Neuronal stem cell (in vitro differentiated cells): Measurements from ENCODE around the gene ATP6V1F.

Experiments used
- DNase-seq: peaks from one replicate; pipeline ENCODE4 v3.0.0-alpha.2; 2013; ENCODE audit warnings: low spot score
- H2AFZ ChIP-seq: one replicate; pipeline ENCODE4 v1.6.1; 2013; ENCODE audit warnings: mild to moderate bottlenecking, low read length, inconsistent platforms
- H2AK5ac ChIP-seq: 2 replicates; pipeline ENCODE4 v1.6.1; 2013; ENCODE audit warnings: low read depth, mild to moderate bottlenecking, inconsistent platforms, low read length, moderate library complexity, mixed read lengths
- H2BK120ac ChIP-seq: 2 replicates; pipeline ENCODE4 v1.6.1; 2013; ENCODE audit warnings: low read depth, mild to moderate bottlenecking, inconsistent platforms, low read length, moderate library complexity, mixed read lengths
- H2BK12ac ChIP-seq: one replicate; pipeline ENCODE4 v1.6.1; 2013; ENCODE audit warnings: low read length, inconsistent platforms
- H2BK15ac ChIP-seq: 2 replicates; pipeline ENCODE4 v1.6.1; 2013; ENCODE audit warnings: mild to moderate bottlenecking, low read length, inconsistent platforms, mixed read lengths
- H2BK5ac ChIP-seq: one replicate; pipeline ENCODE4 v1.6.1; 2013; ENCODE audit warnings: inconsistent platforms, mild to moderate bottlenecking, low read length, moderate library complexity
- H3K14ac ChIP-seq: one replicate; pipeline ENCODE4 v1.6.1; 2013; ENCODE audit warnings: low read length, inconsistent platforms
- H3K18ac ChIP-seq: 2 replicates; pipeline ENCODE4 v1.6.1; 2013; ENCODE audit warnings: low read length, inconsistent platforms
- H3K23ac ChIP-seq: 2 replicates; pipeline ENCODE4 v1.6.1; 2013; ENCODE audit warnings: low read depth, mild to moderate bottlenecking, mixed read lengths, low read length, inconsistent platforms; ENCODE audit not compliant: poor library complexity
- H3K27ac ChIP-seq: replicated peaks from 3 replicates; pipeline ENCODE4 v1.5.1; 2013; ENCODE audit warnings: low read length, inconsistent platforms
- H3K27me3 ChIP-seq, 3 experiments: 2 replicates each; pipeline ENCODE4 v1.6.1; 2013; ENCODE audit warnings: low read length in 3 of 3, mild to moderate bottlenecking in 2 of 3, inconsistent platforms in 1 of 3, low read depth in 1 of 3, mixed read lengths in 1 of 3, moderate library complexity in 1 of 3; ENCODE audit not compliant: control insufficient read depth in 3 of 3, insufficient read depth in 3 of 3
- H3K36me3 ChIP-seq, 2 donors: replicated peaks in 1 of 2; 2 replicates each; pipeline ENCODE4 v1.6.1; 2013; ENCODE audit warnings: low read length in 2 of 2; ENCODE audit not compliant: control insufficient read depth in 2 of 2, insufficient read depth in 2 of 2
- H3K4ac ChIP-seq: 2 replicates; pipeline ENCODE4 v1.6.1; 2013; ENCODE audit warnings: inconsistent platforms, mild to moderate bottlenecking, low read length, moderate library complexity
- H3K4me1 ChIP-seq, 2 donors: 1 replicate in 1 of 2; 2 replicates in 1 of 2; pipeline ENCODE4 v1.6.1; 2013; ENCODE audit warnings: low read length in 2 of 2, low read depth in 1 of 2; ENCODE audit not compliant: control insufficient read depth in 2 of 2, insufficient read depth in 1 of 2
- H3K4me2 ChIP-seq: one replicate; pipeline ENCODE4 v1.6.1; 2013; ENCODE audit warnings: mild to moderate bottlenecking, low read length, inconsistent platforms; ENCODE audit not compliant: insufficient read depth, poor library complexity, severe bottlenecking
- H3K4me3 ChIP-seq, 2 donors: 2 replicates each; pipeline ENCODE4 v1.5.1; 2013; ENCODE audit warnings: low read length in 2 of 2, mild to moderate bottlenecking in 2 of 2, inconsistent platforms in 1 of 2, moderate library complexity in 1 of 2
- H3K79me1 ChIP-seq: one replicate; pipeline ENCODE4 v1.6.1; 2013; ENCODE audit warnings: low read depth, mild to moderate bottlenecking, inconsistent platforms, low read length, moderate library complexity
- H3K9ac ChIP-seq: one replicate; pipeline ENCODE4 v1.6.1; 2013; ENCODE audit warnings: mild to moderate bottlenecking, low read depth, low read length, inconsistent platforms; ENCODE audit not compliant: poor library complexity
- H3K9me3 ChIP-seq, 2 donors: replicated peaks in 1 of 2; 2 replicates each; pipeline versions ENCODE3 to v1.6.1; 2013; ENCODE audit warnings: low read length in 2 of 2, mild to moderate bottlenecking in 2 of 2, inconsistent platforms in 1 of 2, low read depth in 1 of 2, mixed read lengths in 1 of 2, moderate library complexity in 1 of 2; ENCODE audit not compliant: control insufficient read depth in 2 of 2, insufficient read depth in 1 of 2
- H4K8ac ChIP-seq: one replicate; pipeline ENCODE4 v1.6.1; 2013; ENCODE audit warnings: low read depth, mild to moderate bottlenecking, inconsistent platforms, low read length, moderate library complexity
- H4K91ac ChIP-seq: one replicate; pipeline ENCODE4 v1.6.1; 2013; ENCODE audit warnings: low read length, low read depth, mild to moderate bottlenecking, inconsistent platforms; ENCODE audit not compliant: poor library complexity
- WGBS, 2 donors: extraction: QIAGEN DNeasy Blood & Tissue Kit; methylation state at CpG; one replicate each; pipeline ENCODE4 v1.1.7; 2013; ENCODE audit warnings: missing lambda C conversion rate in 2 of 2, mixed read lengths in 1 of 2; ENCODE audit not compliant: insufficient read length in 2 of 2, insufficient replicate concordance in 1 of 2; ENCODE audit errors: extremely low coverage in 2 of 2; 5-methylcytosine and 5-hydroxymethylcytosine counted together

The ATP6V1F gene

GRCh38 chr7:128908750-128909624 is 46.3 kb downstream of the ATP6V1F start:
- peaks cover 16% of the 10 kb centered on the region in 2 donors for H3K4me1 ChIP-seq
- peak overlapping the region; percentile 65 for H3K4me2 ChIP-seq
- H2BK120ac ChIP-seq: no peak overlapping the region
- H3K4ac ChIP-seq: no peak overlapping the region
- H3K9me3 ChIP-seq: no peaks in the 10 kb centered on the region
- H2AFZ ChIP-seq: peak overlapping the region; percentile 85
- H2BK12ac ChIP-seq: no peak overlapping the region
- no peaks in the 10 kb centered on the region for H3K79me1 ChIP-seq
- no peak overlapping the region for H3K14ac ChIP-seq
- H2AK5ac ChIP-seq: no peak overlapping the region
- no CpG with 5 or more reads among the region's 6 CpGs for WGBS, 2 donors
- H2BK5ac ChIP-seq: no peak overlapping the region
- H4K8ac ChIP-seq: no peak overlapping the region
- H3K23ac ChIP-seq: no peak overlapping the region
- H3K27me3 ChIP-seq: peaks cover 0 to 59% (median 17%) of the 10 kb centered on the region in 3 experiments
- no peak overlapping the region for H3K27ac ChIP-seq
- no peak overlapping the region for H3K9ac ChIP-seq
- H3K36me3 ChIP-seq: no peaks in the 10 kb centered on the region
- H4K91ac ChIP-seq: no peak overlapping the region
- DNase-seq: no peak
- no peak overlapping the region for H3K18ac ChIP-seq
- no peak overlapping the region for H2BK15ac ChIP-seq
- peak overlapping the region in 1 of 2 donors; percentile 16 for H3K4me3 ChIP-seq

DNA sequence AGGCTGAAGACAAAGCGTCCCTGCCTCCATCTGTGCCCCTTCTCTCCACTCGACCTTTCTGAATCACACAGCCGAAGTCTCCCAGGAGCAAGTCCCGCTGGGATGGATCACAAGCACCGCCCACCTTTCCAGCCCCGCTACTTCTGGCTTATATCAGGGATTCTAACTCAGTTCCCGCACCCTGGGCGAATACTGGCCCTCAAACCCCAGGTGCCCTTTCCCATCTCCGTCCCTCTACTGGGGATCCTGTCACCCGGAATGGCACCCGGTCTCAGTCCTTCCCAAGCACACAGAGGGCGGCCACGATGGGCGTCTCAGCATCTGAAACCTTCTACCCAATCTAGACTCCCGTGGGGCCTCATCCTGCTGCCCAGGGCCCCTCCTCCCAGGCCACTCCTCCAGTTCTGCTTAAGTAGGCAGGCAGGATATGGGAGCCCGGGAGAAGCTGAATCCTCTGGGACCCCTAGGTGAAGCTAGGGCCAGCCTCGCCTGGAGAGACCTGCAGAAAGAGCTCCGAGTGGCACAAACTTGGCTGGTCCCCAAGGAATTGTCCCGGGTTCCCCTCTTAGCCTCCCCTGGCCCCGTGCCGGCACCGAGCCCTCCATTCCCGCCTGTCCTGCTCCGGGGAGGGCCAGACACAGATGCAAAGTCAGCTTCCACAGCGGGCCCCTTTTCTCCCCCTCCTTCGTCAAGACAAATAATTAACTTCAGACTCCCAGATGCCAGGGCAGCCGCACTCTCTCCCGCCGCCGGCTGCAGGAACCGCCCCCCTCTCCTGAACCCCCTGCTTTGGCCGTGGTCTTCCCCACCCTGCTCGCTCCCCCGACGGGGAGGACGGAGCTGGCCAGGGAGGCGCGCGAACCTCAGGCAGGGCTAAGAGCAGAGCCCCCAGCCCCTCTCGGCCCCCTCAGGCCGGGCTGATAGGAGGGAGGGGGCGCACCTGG is 47.2 kb downstream of the ATP6V1F start:
- Histone ChIP-seq H3K27me3 (peaks cover 0 to 64% (median 26%) of the 10 kb centered on the region in 3 experiments), H3K9me3 (no peaks in the 10 kb centered on the region), H3K36me3 (no peaks in the 10 kb centered on the region), H3K79me1 (no peaks in the 10 kb centered on the region), H3K4ac (peak overlapping the region; percentile 19), H3K23ac (peak overlapping the region; percentile 44), H2BK5ac (peak overlapping the region; percentile 72), H3K27ac (no peak overlapping the region), H4K8ac (no peak overlapping the region), H4K91ac (no peak overlapping the region), H2BK120ac (no peak overlapping the region), H3K4me3 (peak overlapping the region; percentile 16 to 72), H2BK15ac (peak overlapping the region; percentile 28), H3K9ac (no peak overlapping the region), H2BK12ac (peak overlapping the region; percentile 12), H3K4me2 (peak overlapping the region; percentile 65), H3K14ac (peak overlapping the region; percentile 75), H2AFZ (peak overlapping the region; percentile 85), H3K4me1 (peaks cover 16% of the 10 kb centered on the region in 2 donors), H3K18ac (peak overlapping the region; percentile 93), H2AK5ac (peak overlapping the region; percentile 71)
- WGBS, 2 donors: no CpG with 5 or more reads among the region's 42 CpGs
- no peak for DNase-seq

- DNase-seq: no peak
- Histone ChIP-seq H2AK5ac (peak within 1 kb of the TSS; percentile 71), H2BK12ac (peak within 1 kb of the TSS; percentile 12), H3K4ac (peak within 1 kb of the TSS; percentile 19), H3K14ac (peak within 1 kb of the TSS; percentile 75), H2AFZ (peak within 1 kb of the TSS; percentile 85), H3K23ac (peak within 1 kb of the TSS; percentile 44), H2BK15ac (peak within 1 kb of the TSS; percentile 28), H4K8ac (no peak within 1 kb of the TSS), H3K4me3 (peak within 1 kb of the TSS; percentile 16 to 72), H2BK120ac (no peak within 1 kb of the TSS), H3K4me2 (peak within 1 kb of the TSS; percentile 65), H3K18ac (peak within 1 kb of the TSS; percentile 93), H3K27me3 (peaks cover 0 to 68% (median 32%) of the 10 kb centered on the region in 3 experiments), H2BK5ac (peak within 1 kb of the TSS; percentile 72), H4K91ac (no peak within 1 kb of the TSS), H3K36me3 (no peaks in the 10 kb centered on the region), H3K79me1 (peaks cover under 1% of the 10 kb centered on the region), H3K9ac (no peak within 1 kb of the TSS), H3K27ac (no peak within 1 kb of the TSS), H3K4me1 (peaks cover 16 to 18% of the 10 kb centered on the region in 2 donors), H3K9me3 (no peaks in the 10 kb centered on the region)
- no CpG with 5 or more reads among the region's 34 CpGs for WGBS, 2 donors
Measured at GRCh38 chr7:128910569-128910945, 47.9 kb downstream of the ATP6V1F start, which contains the start of gene KCP. KCP (minus strand) TSS chr7:128910709; CDS start chr7:128910676, 33 bp downstream.
